ENCODE measurements around the gene CUL1. TPM values are rescaled to one million over a fixed set of nuclear protein-coding genes. Genes with fewer than 3 reads are reported as not detected.

Gene CUL1
- total and polyA plus RNA-seq, 2 experiments from 2014 or later, result 35.6 to 71.3 TPM

DNA sequence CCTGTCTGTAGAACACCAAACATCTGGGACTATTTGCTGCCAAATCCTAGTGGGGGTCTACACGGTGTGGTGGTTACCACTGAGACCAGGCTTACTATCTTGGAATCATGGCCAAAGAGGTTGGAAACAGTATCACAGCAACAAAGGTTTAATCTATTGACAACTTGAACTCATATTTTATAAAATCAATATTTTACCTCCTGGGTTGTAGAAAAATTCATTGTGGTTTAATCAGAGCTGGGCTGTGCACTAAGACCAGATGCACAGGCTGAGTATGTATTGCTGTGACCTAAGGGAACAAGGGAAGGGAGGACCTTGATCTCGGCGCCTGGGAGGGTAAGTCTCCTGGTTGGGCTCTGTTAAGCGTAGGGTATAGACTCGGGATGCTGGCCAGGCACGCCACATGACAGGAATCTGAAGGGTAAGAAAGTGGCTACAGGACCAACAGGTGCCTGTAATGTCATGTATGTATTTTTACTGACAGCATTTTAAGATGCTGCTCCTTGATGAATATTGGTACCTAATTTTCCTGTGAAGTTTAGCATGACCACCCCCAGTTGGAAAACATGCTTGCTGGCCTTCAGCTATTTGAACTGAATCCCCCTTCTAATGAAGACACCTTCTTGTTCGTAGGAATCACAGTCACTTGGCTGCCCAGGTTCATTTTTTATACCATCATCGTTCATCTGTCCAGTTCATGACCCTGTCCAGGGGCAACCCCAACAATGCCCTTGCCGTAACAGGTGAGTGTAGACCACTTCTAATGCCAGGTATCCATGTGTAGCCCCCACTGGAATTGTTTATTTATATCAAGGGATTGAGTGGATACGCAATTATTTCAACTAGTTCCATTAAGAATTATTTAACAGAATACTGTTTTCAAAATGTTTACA is 105.9 kb downstream of the CUL1 start:
- Mint-ChIP-seq H3K4me3 (no peak overlapping the region), H3K4me1 (peaks cover 24% of the 10 kb centered on the region), H3K36me3 (ENCODE audit: low read depth) (peaks cover 70% of the 10 kb centered on the region), H3K27me3 (ENCODE audit: insufficient read depth, low read depth, poor library complexity) (peaks cover 21% of the 10 kb centered on the region), H3K27ac (no peak overlapping the region), H3K9me3 (no peaks in the 10 kb centered on the region)
- Histone ChIP-seq H3K4me3 (no peak overlapping the region), H2AFZ (no peak overlapping the region), H3K4me2 (no peak overlapping the region), H3K27me3 (ENCODE audit: insufficient read depth) (no peaks in the 10 kb centered on the region), H3K27ac (ENCODE audit: low read depth) (no peak overlapping the region), H4K20me1 (replicated peaks; ENCODE audit: insufficient read depth) (peaks cover 3% of the 10 kb centered on the region; the same call in 1 of the 2 replicates), H3K9me2 (ENCODE audit: insufficient read depth) (no peaks in the 10 kb centered on the region), H3K79me2 (replicated peaks; ENCODE audit: insufficient read depth) (no peaks in the 10 kb centered on the region), H3F3A (replicated peaks; ENCODE audit: low read depth) (peaks cover 9% of the 10 kb centered on the region; the same call in 1 of the 2 replicates), H3K4me1 (ENCODE audit: insufficient read depth) (peaks cover 20% of the 10 kb centered on the region; the same call in 1 of the 2 replicates), H3K36me3 (ENCODE audit: insufficient read depth) (peaks cover 17% of the 10 kb centered on the region)
- no peak for TF ChIP-seq CREB1 (CRISPR knock-in tag; IDR thresholded peaks at IDR 0.05; ENCODE audit: low read depth)
- no peak for TF ChIP-seq JUNB (IDR thresholded peaks at IDR 0.05; ENCODE audit: unreplicated experiment)
- TF ChIP-seq, protein P1, sequence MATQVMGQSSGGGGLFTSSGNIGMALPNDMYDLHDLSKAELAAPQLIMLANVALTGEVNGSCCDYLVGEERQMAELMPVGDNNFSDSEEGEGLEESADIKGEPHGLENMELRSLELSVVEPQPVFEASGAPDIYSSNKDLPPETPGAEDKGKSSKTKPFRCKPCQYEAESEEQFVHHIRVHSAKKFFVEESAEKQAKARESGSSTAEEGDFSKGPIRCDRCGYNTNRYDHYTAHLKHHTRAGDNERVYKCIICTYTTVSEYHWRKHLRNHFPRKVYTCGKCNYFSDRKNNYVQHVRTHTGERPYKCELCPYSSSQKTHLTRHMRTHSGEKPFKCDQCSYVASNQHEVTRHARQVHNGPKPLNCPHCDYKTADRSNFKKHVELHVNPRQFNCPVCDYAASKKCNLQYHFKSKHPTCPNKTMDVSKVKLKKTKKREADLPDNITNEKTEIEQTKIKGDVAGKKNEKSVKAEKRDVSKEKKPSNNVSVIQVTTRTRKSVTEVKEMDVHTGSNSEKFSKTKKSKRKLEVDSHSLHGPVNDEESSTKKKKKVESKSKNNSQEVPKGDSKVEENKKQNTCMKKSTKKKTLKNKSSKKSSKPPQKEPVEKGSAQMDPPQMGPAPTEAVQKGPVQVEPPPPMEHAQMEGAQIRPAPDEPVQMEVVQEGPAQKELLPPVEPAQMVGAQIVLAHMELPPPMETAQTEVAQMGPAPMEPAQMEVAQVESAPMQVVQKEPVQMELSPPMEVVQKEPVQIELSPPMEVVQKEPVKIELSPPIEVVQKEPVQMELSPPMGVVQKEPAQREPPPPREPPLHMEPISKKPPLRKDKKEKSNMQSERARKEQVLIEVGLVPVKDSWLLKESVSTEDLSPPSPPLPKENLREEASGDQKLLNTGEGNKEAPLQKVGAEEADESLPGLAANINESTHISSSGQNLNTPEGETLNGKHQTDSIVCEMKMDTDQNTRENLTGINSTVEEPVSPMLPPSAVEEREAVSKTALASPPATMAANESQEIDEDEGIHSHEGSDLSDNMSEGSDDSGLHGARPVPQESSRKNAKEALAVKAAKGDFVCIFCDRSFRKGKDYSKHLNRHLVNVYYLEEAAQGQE (IDR thresholded peaks at IDR 0.05; ENCODE audit: unreplicated experiment), result no peak
- no peak for TF ChIP-seq NANOG (IDR thresholded peaks at IDR 0.05; ENCODE audit: borderline replicate concordance)
- no peak for TF ChIP-seq EZH2phosphoT487 (IDR thresholded peaks at IDR 0.05; ENCODE audit: unreplicated experiment)
- TF ChIP-seq, protein P2, sequence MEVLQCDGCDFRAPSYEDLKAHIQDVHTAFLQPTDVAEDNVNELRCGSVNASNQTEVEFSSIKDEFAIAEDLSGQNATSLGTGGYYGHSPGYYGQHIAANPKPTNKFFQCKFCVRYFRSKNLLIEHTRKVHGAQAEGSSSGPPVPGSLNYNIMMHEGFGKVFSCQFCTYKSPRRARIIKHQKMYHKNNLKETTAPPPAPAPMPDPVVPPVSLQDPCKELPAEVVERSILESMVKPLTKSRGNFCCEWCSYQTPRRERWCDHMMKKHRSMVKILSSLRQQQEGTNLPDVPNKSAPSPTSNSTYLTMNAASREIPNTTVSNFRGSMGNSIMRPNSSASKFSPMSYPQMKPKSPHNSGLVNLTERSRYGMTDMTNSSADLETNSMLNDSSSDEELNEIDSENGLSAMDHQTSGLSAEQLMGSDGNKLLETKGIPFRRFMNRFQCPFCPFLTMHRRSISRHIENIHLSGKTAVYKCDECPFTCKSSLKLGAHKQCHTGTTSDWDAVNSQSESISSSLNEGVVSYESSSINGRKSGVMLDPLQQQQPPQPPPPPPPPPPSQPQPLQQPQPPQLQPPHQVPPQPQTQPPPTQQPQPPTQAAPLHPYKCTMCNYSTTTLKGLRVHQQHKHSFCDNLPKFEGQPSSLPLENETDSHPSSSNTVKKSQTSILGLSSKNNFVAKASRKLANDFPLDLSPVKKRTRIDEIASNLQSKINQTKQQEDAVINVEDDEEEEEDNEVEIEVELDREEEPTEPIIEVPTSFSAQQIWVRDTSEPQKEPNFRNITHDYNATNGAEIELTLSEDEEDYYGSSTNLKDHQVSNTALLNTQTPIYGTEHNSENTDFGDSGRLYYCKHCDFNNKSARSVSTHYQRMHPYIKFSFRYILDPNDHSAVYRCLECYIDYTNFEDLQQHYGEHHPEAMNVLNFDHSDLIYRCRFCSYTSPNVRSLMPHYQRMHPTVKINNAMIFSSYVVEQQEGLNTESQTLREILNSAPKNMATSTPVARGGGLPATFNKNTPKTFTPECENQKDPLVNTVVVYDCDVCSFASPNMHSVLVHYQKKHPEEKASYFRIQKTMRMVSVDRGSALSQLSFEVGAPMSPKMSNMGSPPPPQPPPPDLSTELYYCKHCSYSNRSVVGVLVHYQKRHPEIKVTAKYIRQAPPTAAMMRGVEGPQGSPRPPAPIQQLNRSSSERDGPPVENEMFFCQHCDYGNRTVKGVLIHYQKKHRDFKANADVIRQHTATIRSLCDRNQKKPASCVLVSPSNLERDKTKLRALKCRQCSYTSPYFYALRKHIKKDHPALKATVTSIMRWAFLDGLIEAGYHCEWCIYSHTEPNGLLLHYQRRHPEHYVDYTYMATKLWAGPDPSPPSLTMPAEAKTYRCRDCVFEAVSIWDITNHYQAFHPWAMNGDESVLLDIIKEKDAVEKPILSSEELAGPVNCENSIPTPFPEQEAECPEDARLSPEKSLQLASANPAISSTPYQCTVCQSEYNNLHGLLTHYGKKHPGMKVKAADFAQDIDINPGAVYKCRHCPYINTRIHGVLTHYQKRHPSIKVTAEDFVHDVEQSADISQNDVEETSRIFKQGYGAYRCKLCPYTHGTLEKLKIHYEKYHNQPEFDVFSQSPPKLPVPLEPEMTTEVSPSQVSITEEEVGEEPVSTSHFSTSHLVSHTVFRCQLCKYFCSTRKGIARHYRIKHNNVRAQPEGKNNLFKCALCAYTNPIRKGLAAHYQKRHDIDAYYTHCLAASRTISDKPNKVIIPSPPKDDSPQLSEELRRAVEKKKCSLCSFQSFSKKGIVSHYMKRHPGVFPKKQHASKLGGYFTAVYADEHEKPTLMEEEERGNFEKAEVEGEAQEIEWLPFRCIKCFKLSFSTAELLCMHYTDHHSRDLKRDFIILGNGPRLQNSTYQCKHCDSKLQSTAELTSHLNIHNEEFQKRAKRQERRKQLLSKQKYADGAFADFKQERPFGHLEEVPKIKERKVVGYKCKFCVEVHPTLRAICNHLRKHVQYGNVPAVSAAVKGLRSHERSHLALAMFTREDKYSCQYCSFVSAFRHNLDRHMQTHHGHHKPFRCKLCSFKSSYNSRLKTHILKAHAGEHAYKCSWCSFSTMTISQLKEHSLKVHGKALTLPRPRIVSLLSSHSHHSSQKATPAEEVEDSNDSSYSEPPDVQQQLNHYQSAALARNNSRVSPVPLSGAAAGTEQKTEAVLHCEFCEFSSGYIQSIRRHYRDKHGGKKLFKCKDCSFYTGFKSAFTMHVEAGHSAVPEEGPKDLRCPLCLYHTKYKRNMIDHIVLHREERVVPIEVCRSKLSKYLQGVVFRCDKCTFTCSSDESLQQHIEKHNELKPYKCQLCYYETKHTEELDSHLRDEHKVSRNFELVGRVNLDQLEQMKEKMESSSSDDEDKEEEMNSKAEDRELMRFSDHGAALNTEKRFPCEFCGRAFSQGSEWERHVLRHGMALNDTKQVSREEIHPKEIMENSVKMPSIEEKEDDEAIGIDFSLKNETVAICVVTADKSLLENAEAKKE (CRISPR knock-in tag; IDR thresholded peaks at IDR 0.05), result no peak
- TF ChIP-seq, protein P3, sequence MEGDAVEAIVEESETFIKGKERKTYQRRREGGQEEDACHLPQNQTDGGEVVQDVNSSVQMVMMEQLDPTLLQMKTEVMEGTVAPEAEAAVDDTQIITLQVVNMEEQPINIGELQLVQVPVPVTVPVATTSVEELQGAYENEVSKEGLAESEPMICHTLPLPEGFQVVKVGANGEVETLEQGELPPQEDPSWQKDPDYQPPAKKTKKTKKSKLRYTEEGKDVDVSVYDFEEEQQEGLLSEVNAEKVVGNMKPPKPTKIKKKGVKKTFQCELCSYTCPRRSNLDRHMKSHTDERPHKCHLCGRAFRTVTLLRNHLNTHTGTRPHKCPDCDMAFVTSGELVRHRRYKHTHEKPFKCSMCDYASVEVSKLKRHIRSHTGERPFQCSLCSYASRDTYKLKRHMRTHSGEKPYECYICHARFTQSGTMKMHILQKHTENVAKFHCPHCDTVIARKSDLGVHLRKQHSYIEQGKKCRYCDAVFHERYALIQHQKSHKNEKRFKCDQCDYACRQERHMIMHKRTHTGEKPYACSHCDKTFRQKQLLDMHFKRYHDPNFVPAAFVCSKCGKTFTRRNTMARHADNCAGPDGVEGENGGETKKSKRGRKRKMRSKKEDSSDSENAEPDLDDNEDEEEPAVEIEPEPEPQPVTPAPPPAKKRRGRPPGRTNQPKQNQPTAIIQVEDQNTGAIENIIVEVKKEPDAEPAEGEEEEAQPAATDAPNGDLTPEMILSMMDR (conservative IDR thresholded peaks at IDR 0.05; ENCODE audit: low read depth in 2 of 2), result no peak
- TF ChIP-seq POLR2AphosphoS5 (IDR thresholded peaks at IDR 0.05; ENCODE audit: low read depth), result no peak
- no peak for TF ChIP-seq ZNF331 (CRISPR knock-in tag; IDR thresholded peaks at IDR 0.05; ENCODE audit: low read depth)
- ATAC-seq (peak; percentile 5; the same call in 1 of the 3 replicates), DNase-seq (ENCODE audit: low spot score) (no peak)
